Right lung (tissue), 5 donors: ENCODE measurements around the gene EPHA2. TPM values are rescaled to one million over a fixed set of nuclear protein-coding genes. Genes with fewer than 3 reads are reported as not detected.

Experiments
- DNase-seq, 2 donors: peaks; one replicate each; pipeline ENCODE4 v3.0.0-alpha.2; 2013
- polyA plus RNA-seq, 5 donors: library from polyadenylated mRNA; unstranded; fragments of 120-200 nt; gene quantifications; one replicate each; pipeline versions ENCODE4 v1.2.1 to v1.2.3, GENCODE V29; 2013; ENCODE audit warnings: inconsistent platforms in 1 of 5, low replicate concordance in 1 of 5; ENCODE audit not compliant: insufficient read length in 5 of 5, insufficient read depth in 1 of 5

The EPHA2 gene
- polyA plus RNA-seq, 5 donors, result 13.6 to 34.4 (median 22.8) TPM

DNA sequence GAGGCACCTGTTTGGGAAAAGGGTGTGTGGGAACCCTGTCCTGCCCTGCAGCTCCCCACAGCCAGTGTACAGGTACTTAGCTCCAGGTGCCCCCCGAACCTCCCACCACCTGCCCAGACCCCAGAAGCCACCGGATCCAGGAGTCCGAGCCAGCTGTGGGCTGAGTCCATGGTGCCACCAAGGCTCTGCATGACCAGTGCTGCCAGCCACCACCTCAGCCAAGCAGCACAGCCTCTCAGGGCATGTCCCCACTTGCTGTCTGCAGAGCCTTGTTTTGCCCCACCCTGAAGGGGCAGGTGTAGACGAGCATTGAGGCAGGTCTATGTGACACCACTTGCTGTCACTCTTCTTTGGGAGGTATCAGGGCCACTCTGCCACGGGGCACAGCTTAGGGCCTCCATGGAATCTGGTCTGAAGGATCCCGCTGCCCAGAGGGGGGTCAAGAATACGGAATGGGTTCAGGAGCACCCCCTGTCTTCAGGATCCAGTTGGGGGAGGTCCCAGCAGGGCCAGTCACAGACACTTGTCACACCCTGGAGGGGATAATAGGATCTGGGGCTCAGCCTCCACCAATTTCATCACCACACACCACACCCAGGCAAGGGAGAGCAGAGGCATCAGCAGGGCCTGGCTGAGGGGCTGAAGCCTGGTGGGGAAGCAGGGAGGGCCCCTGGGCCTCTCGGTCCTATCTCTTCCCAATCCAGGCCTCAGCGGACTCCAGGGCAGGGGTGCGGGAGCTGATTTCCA is 28.9 kb upstream of the EPHA2 start:
- DNase-seq, result no peak

DNA sequence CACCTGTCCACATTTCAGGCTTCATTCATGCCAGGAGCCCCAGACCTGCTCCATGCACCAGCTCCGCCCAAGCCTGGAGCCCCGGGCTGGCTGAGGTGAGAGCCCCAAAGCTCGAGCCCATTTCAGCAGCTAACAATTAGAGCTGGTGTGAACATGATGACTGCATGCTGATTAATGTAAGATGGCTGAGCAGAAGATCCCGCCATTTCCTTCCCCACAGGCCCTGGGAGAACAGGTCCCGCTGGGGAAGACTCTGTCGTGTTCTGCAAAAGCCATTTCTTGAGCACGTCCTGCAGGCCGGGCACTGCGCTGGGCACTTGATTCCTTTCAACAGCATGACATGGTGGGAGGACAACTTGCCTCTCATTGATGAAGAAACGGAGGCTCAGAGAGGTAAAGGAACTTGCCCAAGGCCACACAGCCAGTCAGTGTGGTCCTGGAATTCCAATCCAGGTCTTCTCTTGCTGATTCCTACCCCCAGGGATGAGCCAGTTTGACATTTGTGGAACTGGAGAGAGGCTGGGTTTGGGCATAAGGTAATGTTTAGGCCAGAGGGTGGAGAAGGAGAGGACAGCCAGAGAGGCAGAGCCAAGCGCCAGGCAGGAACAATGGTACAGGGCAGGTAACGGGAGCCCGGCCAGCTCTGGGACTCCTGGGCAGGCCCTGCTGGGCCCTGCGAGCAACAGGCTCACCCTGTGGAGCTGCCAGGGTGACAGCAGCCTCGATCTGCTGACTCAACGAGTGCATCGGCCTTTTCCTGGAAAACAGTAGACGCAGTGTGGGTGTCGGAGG is 28.1 kb upstream of the EPHA2 start:
- no peak for DNase-seq

DNA sequence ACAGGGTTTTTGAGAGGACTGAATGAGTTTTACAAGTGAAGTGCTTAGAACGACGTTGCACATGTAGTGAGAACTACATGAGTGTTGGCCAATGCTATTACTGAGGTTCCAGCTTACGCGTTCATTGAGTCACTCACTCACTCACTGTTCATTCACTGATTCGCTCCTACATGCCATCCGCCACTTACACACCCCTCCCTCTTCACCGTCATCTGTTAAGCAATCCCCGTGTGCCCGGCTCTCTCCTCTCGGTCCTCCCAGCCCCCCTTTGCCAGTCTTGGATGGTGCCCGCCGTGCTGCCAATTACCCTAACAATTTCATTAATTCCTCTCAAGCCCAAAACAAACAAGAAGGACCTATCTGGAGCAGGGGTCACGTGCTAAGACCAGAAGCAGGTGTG is 27.3 kb upstream of the EPHA2 start:
- peak in 1 of 2 donors; percentile 61 for DNase-seq

DNA sequence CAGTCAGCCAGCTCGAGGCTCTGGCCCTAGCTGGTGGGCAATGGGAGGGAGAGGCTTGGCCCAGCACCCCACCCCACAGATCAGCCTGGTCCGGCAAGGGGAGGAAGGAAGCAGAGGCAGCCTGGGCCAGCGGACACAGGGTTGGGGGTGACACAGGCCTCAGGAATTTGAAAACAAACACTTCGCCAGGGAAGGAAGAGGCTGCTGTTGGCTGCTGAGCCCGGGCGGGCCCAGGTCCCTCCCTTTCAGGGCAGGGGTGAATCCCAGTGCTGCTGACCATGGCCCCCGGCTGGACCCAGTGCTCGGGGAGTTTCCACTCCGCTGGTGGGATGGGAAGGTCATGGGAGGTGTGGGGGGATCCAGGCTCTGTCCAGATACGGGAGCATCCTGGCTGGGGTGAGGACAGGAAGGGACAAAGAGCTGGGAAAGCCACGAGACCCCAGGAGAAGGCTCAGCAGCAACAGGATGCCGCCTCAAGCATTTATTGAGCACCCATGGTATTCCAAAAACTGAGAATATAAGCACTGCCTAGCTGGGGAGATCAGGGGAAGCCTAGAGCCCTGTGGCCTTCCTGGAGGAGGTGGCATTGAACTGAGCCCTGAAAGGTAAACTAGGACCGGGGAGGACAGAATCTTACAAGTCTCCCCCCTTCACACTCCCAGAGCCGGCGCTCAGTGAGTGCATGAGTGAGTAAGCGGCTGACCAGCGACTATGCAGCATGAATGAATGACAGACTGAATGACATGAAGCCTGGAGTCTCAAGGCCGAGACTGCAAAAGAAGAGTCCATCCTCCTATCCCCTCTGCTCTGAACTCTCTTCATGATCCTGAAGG is 26.2 kb upstream of the EPHA2 start:
- peak; percentile 77 to 85 for DNase-seq

DNA sequence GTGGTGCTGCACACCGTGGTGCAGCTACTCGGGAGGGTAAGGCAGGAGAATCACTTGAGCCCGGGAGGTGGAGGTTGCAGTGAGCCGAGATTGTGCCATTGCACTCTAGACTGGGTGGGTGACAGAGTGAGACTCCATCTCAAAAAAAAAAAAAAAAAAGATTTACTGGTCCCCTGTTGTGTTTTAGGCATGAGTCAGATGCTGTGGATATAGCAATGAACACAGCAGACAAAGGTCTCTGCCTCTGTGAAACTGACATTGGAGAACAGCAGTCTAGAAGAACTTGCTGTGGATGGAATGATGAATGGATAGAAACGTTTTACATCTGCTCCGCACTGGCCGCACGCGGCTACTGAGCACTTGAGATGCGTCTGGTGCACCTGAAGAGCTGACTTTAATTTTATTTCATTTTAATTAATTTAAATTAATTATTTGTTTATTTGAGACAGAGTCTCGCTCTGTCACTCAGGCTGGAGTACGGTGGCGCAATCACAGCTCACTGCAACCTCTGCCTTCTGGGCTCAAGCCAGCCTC is 24.5 kb upstream of the EPHA2 start:
- DNase-seq, result no peak

DNA sequence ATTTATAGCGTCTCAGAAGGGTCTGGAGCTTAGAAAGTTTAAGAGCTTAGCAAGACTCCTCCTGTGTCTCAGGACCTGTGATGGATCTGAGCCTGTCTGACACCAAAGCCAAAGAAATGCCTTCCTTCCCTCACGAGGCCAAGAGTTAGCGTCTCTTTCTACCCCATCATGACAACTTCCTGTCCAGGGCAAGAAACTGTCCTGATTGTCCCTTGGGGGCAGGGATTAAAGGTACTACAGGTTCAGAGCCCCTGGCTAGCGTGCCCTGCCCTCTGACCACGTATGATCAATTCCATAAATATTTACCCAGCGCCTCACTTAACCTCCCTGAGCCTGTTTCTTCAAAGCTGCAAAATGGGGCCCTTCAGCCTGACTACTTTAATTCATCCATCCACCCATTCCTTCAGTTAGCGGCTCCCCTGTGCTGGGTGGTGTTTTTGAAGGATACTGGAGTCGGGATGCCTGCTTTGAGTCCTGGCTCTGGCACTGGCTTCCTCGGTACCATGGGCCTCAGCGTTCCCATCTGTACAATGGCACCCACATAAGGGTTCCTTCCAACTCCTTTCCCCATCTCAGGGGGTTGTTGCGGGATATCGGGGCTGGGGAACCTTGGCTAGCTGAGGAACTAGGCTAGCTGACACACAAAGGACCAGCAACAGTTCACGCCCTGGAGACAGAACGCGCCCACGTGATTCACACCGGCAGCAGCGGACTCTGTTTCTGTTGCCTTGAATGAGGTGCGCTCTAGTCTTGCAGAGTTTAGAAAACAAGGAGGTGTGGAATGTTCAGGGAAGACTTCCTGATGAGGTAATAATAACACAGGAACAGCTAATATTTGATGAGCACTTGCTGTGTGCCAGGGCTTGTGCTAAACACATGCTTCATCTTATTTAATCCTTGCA is 23.0 kb upstream of the EPHA2 start:
- no peak for DNase-seq

DNA sequence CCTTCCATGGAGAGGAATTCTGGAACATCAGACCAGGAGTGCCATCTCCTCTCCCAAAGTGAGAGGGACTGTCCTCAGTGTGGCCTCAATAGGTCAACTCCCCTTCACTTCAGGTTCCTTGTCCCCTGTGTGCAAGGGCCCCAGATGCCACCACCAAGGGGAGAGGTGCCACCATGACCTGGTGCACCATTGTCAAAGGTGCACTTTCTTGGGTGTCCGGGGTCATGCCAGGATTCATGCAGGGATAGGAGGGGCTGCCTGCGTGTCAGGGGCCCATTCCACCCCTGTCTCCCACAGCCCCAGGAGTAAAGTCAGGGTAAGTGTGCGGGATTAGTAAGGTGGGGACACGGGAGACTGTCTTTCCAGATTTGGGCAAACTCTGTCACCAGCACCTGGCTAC is 21.4 kb upstream of the EPHA2 start:
- DNase-seq, result no peak

DNA sequence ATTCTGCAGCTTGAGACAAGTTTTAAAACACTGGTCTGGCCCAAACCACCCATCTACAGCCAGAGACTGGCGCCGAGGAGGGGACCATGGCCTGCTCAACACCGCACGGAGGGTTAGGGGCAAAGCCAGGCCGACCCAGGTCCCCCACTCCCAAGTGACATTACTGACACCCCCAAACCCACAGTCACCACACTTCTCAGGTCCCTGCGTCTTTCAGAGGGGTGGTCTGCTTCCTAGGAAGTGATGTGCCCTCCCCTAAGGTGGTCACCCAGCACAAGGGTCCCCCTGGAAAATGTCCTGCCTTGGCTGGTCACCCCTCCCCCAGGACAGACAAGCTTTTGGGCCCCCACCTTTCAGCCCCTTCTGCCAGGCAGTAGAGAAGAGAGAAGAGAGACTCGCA is 20.8 kb upstream of the EPHA2 start:
- no peak for DNase-seq

DNA sequence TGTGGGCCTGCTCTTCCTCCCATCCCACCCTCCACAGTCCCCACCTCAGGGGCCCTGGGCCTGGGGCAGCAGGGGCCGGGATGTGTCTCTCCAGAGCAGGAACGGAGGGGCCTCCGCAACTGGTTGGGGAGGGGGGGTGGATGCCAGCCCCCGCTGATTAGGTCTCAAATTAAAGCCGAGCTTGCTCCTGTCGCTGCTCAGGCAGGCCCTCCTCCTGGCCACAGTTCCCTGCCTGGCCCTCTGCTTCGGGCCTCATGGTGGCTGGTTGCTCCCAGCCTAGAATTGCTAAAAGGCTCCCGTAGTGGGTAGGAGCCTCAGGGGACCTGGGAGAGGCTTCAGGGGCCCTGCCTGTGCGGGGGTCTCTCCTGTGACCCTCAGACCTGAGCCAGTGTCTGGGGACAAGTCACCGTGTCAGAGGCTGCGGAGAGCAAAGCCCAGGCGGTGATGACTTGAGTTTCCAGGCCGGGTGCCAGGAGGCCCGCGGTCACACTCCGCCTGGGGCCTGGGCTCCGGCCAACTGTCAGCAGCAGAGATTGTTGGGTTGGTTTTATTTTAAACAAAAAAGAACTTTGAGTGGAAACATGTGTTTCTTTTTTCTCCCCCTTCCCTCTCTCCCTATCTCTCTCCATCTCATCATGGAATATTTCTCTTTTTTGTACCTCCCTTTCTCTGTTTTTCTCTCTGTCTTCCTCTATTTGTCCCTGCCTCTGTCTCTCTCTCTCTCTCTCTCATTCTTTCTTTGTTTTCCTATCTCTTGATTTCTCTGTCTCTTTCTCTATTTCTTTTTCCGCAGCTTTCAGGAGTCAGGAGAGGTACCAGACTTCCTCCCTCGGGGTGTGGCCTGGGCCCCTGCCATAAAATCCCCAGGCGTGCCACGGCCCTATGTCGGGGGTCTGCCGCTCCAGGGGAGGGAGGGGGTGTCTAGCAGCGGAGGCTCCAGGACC is 20.0 kb upstream of the EPHA2 start:
- DNase-seq, result peak; percentile 95 to 96

DNA sequence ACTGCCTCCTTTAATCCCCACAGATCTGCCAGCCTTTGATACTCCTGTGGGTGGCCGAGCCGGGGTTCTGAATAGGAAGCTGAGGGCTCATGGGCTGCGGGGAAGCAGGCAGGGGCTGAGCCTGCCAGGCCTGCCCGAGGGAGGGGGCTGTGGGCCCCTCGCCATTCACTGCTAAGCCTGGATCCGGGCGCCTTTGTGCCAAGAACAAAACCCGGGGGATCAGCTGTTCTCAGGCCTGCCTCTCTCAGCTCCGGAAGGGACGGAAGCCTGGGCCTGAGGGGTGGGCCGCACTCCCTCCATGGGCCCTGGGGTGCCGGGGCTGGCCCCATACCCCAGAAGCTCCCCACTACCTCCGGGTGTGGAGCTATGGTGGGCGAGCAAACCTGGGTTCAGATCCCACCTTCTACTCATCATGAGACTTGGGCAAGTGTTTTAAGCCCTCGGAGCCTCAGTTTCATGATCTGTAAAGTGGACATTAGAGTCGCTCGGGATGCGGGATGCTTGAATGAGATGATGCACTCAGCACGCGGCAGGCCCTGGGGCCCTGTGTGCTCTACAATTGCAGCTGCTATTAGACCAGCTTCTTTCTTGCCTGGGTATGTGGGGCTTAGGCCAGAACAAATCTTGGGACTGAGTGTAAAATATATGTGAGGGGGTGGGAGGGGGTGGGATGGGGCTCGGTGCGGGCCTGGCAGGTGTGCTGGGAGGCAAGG is 19.2 kb upstream of the EPHA2 start:
- no peak for DNase-seq

DNA sequence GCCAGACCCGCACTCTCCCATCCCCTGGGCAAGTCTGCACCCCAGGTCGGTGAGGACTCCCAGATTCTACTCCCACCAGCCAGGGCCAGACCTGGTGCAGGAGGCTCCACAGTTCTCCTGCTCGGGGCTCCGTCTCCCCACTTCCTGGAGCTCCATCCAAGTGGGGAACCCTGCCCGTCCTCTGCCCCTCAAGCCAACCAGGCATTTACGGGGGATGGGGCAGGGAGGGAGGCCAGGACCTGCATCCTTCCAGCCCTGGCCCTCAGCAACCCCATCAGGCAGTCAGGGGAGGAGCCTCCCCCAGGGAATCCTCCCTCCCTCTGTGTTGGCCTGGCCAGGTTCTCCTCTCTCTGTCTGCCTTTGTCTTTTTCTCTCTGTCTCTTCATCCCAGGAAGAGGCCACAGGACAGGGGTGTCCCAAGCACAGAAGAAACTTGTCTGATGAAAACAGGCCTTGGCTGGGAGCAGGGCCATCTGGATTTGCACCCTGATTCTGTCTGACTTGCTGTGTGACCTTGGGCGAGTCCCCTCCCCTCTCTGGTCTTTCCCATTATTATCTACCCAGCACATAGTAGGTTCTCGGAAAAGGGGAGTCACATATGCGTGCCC is 18.5 kb upstream of the EPHA2 start:
- no peak for DNase-seq

DNA sequence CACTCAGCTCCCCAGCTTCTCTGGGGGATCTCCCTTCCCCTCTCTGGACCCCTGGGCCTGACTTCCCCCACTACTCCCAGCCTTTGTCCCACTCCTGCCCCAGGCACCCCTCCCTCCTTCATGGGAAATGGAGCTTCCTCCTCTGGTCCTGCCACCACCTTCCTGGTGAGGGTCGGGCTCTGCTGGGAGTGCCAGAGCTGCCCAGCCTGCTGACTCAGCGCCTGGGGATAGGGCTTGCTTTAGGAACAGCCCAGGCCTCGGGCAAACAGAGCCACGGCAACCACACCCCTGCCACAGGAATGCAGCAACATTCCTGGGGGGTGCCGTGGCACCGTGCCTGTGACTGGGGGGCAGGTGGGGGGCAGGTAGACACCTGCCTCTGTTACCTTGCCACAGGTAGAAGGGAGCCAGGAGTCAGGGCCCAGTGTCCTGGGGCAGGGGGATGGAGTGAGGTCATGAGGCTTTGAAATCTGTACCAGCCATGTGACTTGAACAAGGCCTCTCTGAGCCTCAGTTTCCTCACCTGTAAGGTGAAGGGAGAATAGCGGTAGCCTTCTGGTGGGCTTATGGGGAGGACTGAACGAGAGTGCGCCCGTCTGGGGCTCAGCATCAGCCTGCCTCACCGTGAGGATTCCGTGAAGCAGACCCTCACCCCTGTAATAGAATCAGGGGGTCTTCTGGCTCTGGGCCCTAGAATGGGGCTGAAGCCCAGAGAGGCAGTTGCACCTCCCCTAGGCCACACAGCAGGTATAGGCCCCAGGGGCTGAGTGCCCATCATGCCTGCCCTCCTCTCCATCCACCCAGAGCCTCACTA is 17.8 kb upstream of the EPHA2 start:
- DNase-seq, result no peak

DNA sequence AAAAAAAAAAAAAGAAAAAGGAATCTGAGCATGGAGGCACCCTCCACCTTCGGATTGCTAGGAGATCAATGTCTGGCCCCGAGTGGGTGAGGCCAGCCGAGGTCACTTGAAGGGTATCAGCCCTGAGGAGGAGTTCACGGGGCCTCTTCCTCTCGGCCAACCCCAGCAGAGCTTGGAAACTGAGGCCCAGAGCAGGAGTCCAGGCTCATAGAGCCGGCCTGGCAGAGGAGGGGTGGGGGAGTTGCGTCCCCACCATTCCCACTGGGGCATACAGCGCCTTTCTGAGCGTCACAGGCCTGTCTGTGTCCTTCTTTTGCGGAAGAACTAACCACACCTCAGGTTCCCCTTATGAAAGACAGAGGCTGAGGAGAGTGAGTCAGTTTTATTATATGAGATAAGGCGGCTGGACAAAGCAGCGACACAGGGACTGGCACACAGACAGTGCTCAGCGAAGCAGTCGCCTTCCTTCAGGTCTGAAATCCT is 17.1 kb upstream of the EPHA2 start:
- DNase-seq, result no peak

DNA sequence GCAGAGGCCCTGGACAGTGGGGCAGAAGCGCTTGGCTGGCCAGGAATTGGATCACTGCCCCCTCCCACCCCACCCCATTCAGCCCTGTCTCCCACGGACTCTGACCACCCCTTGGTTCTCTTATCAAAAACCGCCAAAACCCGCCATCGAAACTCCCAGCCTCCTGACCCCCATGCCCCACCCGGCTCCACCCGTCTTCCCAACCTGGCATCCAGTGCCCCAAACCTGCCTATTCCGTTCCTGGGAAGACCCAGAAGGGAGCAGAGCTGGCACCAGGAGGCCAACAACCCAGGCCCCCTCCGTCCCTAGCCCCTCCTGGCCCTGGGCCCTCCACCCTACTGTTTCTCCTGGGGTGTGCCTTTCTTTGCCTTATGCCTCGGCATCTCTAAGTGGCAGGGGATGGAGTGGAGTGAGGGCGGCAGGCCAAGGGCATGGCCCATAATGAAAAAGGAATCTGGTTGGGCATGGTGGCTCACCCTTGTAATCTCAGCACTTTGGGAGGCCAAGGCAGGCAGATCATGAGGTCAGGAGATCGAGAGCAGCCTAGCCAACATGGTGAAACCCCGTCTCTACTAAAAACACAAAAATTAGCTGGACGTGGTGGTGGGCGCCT is 16.5 kb upstream of the EPHA2 start:
- no peak for DNase-seq

DNA sequence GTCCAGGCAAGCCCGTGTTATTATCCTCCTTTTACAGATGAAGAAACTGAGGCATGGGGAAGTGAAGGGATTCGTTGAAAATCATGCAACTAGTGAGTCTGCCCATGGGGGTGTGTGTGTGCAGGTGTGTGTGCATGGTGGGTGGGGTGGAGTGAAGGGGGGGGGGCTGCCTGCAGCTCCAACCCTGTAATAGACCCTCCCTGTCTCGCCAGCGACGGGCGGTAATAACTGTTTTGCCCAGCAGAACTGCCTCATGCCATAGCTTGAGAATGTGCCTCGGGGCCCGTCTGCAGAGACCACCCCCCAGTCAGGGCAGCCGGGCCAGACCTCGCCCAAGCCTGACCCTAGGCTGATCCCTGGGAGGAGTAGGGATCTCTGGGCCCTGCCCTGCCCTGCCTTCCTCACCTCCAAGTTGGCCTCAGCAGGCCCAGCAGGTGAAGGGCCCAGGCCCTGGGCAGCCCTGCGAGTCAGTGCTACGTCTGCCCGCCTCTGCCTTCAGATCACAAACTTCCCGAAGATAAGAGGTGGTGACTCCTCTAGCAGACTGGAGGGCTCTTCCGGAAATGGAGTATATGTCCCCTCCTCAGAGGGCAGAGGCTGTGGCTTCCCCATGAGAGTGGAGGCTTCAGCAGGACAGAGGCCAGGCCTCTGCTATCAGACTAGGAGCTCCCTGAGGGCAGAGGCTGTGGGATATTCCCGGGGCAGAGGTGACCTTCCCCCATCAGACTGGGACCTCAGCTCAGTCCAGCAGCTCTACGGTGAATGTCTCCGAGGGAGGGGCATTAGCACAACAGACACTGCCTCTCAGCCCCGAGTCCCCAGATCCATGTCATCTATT is 15.7 kb upstream of the EPHA2 start:
- DNase-seq, result no peak

DNA sequence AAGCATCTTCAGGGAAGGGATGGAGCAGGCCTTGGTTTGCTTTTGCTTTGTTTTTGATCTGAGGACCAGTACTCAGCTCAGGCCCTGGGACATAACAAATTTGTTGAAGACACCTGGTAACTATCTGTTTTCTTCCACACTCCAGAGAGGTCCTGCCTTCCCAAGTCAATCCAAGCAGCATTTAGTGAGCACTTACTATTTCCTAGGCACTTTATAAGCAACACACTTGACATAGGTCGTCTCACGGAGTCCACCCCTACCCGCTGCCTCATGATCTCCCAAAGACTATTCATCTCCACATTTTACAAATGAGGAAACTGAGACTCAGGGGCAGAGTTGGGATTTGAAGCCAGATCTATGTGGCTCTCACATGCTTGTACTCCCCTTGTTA is 14.4 kb upstream of the EPHA2 start:
- DNase-seq, result no peak
